Psoas muscle (tissue), 8 donors: ENCODE results near the gene VAMP2. TPM values are rescaled to one million over a fixed set of nuclear protein-coding genes. Genes with fewer than 3 reads are reported as not detected.

Experiments used
- ATAC-seq, 4 donors: fragments of 200-7000 bp; cut with Tn5 transposase; one replicate each; pipeline ENCODE4 v1.9.1; 2020; ENCODE audit warnings: moderate library complexity in 3 of 4, mild to moderate bottlenecking in 2 of 4
- DNase-seq, 2 donors: peaks; one replicate each; pipeline ENCODE4 v3.0.0-alpha.2; 2020
- H3K27ac ChIP-seq: fragments of 200-600 bp; one replicate; pipeline ENCODE4 v1.8.0; 2022
- H3K27me3 ChIP-seq, 3 donors: fragments of 200-600 bp in 1 of 3; one replicate each; pipeline versions ENCODE4 v1.6.1 to v1.8.0; 2013 to 2022; ENCODE audit warnings: low read length in 2 of 3, mild to moderate bottlenecking in 2 of 3, moderate library complexity in 1 of 3; ENCODE audit not compliant: insufficient read depth in 3 of 3
- H3K36me3 ChIP-seq, 2 donors: fragments of 200-600 bp in 1 of 2; one replicate each; pipeline versions ENCODE4 v1.6.1 to v1.8.0; 2013 to 2022; ENCODE audit warnings: low read depth in 1 of 2, mild to moderate bottlenecking in 1 of 2, moderate library complexity in 1 of 2; ENCODE audit not compliant: insufficient read depth in 1 of 2
- H3K4me1 ChIP-seq: fragments of 200-600 bp; one replicate; pipeline ENCODE4 v1.8.0; 2022
- H3K4me3 ChIP-seq: fragments of 200-600 bp; one replicate; pipeline ENCODE4 v1.8.0; 2022; ENCODE audit warnings: mild to moderate bottlenecking
- H3K9me3 ChIP-seq: fragments of 200-600 bp; one replicate; pipeline ENCODE4 v1.8.0; 2022
- WGBS, 3 donors: extraction: QIAGEN DNeasy Blood & Tissue Kit; methylation state at CpG; one replicate each; pipeline versions ENCODE4 v1.1.6 to v1.1.7; 2013; 5-methylcytosine and 5-hydroxymethylcytosine counted together
- intact Hi-C, 2 donors: fragments of 100-400 bp; cut with DNase I; formaldehyde crosslinking; loops; one replicate each; pipeline versions ENCODE4 v1.11.0 to v1.14.2; 2022
- polyA plus RNA-seq, 3 donors: library from polyadenylated mRNA; stranded (reverse); fragments of 200-250 nt; gene quantifications; one replicate each; pipeline ENCODE4 v1.2.3, GENCODE V29; 2013
- total RNA-seq, 4 donors: library from RNA; stranded (reverse); fragmentation: NEBNext Ultra II Directional in 2 of 4; extraction: Animal tissue kit (Norgen Biotek cat#: 25700) in 2 of 4; gene quantifications; one replicate each; pipeline versions ENCODE4 v1.2.1 to v1.2.4, GENCODE V29; 2021 to 2023
- TF ChIP-seq, protein P1 (sequence below): fragments of 200-600 bp; IDR thresholded peaks from one replicate; pipeline ENCODE4 v1.8.0; 2022; ENCODE audit warnings: antibody characterized with exemption
- donor health status: healthy with polysubstance abuse.
- donor health status: DM: no; HTN: no; CAD: no; lungs with moderate emphysema.
- donor health status: Bipolar disorder and iron deficiency.
- donor health status: healthy.
- donor health status: DM: yes; HTN: yes; CAD: no.
- donor health status: DM: no; HTN: no; CAD: no.
- donor health status: DM: no; HTN: no; CAD: no.
- donor health status: DM: yes; HTN: yes; CAD: no.

The VAMP2 gene
- total and polyA plus RNA-seq, 7 donors, result 33.2 to 59.2 (median 45.1) TPM

DNA sequence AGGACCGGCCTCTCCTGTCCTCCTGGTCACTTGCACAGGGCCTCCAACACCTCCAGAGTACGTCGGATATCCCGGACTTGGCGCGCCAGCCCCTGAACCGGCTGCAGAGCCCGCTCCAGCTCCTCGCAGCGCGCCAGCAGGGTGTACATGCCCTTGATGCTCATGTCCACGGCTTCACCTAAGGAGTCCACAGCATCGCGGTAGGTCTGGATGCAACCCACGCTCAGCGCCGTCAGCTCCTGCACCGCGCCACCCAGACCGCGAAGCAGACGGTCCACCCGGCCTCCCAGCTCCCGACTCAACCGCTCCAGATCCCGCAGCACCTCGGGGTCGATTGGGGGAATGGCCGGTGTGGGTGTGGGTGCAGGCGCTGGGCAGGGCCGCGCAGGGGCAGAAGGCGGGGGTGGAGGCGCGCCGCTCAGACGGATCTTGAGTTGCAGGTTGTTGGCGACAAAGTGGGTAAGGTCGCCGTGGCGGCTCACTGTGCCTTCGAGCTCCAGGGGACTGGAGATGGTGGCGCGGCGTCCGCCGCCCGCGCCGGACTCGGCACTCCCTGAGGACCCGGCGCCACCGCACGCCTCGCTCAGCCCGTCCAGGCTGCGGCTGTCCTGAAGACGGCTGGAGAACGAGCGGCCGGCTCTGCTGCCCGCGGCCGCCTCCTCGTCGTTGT, 26.4 kb upstream of the VAMP2 start:
- Histone ChIP-seq H3K27ac (peak overlapping the region; percentile 96), H3K27me3 (no peaks in the 10 kb centered on the region), H3K36me3 (no peaks in the 10 kb centered on the region), H3K4me3 (peak overlapping the region; percentile 93), H3K4me1 (peaks cover 22% of the 10 kb centered on the region), H3K9me3 (no peaks in the 10 kb centered on the region)
- 4 to 9% (median 5%) methylated on average over 49 to 67 of the region's 67 CpGs for WGBS, 3 donors
- DNase-seq, result no peak
- intact Hi-C loops, result no loop called here
- TF ChIP-seq, protein P1, sequence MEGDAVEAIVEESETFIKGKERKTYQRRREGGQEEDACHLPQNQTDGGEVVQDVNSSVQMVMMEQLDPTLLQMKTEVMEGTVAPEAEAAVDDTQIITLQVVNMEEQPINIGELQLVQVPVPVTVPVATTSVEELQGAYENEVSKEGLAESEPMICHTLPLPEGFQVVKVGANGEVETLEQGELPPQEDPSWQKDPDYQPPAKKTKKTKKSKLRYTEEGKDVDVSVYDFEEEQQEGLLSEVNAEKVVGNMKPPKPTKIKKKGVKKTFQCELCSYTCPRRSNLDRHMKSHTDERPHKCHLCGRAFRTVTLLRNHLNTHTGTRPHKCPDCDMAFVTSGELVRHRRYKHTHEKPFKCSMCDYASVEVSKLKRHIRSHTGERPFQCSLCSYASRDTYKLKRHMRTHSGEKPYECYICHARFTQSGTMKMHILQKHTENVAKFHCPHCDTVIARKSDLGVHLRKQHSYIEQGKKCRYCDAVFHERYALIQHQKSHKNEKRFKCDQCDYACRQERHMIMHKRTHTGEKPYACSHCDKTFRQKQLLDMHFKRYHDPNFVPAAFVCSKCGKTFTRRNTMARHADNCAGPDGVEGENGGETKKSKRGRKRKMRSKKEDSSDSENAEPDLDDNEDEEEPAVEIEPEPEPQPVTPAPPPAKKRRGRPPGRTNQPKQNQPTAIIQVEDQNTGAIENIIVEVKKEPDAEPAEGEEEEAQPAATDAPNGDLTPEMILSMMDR, result no peak
- no peak for ATAC-seq

DNA sequence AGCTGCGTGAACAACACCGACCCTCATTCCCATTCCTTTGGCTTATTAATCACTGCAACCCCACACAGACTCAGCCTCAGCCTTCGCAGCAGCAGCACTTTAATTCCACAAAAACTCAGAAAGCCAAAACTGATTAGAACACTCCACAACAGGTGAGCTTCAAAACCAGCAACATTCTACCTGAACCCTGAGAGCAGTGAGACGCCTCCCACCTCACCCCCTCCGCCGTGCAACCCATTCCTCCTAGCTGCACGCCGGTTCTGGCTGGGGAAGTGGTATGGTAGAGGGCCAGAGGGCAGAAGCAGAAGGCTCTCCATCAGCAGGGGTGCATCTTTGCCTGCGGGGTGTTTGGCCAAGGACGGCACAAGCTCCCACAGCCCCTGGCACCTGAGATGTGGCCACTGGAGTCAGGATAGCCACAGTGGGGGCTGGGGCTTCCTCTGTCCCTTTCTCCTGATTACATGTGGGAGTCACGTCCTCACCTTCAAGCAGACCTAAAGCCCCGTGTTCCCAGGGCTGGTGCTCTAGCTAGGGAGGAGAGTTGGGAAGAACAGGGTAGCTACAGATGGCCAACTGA, 25.6 kb upstream of the VAMP2 start:
- Histone ChIP-seq H3K27me3 (no peaks in the 10 kb centered on the region), H3K9me3 (no peaks in the 10 kb centered on the region), H3K36me3 (no peaks in the 10 kb centered on the region), H3K4me1 (peaks cover 22% of the 10 kb centered on the region), H3K27ac (peak overlapping the region; percentile 96), H3K4me3 (peak overlapping the region; percentile 93)
- ATAC-seq (no peak), DNase-seq (no peak)
- intact Hi-C loops, result no loop called here
- WGBS, 3 donors, result 32 to 41% (median 34%) methylated on average over 12 of the region's 12 CpGs
- TF ChIP-seq, protein P1, result no peak

DNA sequence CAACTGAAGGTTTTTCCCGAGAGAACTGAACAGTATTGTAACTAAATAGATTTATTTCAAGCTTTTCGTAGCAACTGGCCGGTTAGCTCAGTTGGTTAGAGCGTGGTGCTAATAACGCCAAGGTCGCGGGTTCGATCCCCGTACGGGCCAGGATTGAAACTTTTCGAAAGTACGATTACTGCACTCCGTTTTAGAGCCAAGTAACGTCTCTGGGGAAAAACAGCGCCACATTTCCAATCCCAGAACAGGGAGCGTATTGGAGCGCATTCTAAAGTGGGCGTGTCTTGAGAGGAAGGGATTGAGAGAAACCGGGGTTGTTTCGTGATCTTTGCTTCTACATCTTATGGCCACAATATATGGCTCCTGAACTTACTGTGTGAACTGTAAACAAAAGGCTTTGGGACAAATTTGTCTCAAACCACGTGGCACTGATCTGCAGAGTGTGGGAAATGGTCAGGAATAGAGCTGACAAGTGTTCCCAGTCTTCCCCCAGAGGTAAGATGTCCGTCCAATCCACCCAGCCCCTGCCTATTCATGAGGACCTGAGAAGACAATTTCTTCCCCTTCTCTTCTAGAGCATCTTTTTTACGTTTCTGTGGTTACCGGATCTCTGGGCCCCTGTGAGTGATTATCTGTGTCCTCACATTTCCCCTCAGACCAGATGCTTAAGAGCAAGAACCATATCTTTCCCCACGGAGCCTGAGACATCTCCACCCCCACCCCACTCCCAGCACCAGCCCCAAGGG, 24.9 kb upstream of the VAMP2 start:
- DNase-seq (peak; percentile 89 to 93), ATAC-seq (peak; percentile 57 to 68 (median 60))
- peaks cover 21% of the 10 kb centered on the region for H3K4me1 ChIP-seq
- intact Hi-C loops, result loop anchor here (1.0 to 2.0 kb wide), 3 partner anchors 35 to 69 kb away; partner anchors contain the start of gene ALOXE3 (in 1 of the 2)
- no peaks in the 10 kb centered on the region for H3K27me3 ChIP-seq
- H3K36me3 ChIP-seq, result no peaks in the 10 kb centered on the region
- no peaks in the 10 kb centered on the region for H3K9me3 ChIP-seq
- TF ChIP-seq, protein P1, result no peak
- H3K4me3 ChIP-seq, result peak overlapping the region; percentile 93
- WGBS, 3 donors, result 1% methylated on average over 25 of the region's 25 CpGs
- H3K27ac ChIP-seq, result peak overlapping the region; percentile 96

DNA sequence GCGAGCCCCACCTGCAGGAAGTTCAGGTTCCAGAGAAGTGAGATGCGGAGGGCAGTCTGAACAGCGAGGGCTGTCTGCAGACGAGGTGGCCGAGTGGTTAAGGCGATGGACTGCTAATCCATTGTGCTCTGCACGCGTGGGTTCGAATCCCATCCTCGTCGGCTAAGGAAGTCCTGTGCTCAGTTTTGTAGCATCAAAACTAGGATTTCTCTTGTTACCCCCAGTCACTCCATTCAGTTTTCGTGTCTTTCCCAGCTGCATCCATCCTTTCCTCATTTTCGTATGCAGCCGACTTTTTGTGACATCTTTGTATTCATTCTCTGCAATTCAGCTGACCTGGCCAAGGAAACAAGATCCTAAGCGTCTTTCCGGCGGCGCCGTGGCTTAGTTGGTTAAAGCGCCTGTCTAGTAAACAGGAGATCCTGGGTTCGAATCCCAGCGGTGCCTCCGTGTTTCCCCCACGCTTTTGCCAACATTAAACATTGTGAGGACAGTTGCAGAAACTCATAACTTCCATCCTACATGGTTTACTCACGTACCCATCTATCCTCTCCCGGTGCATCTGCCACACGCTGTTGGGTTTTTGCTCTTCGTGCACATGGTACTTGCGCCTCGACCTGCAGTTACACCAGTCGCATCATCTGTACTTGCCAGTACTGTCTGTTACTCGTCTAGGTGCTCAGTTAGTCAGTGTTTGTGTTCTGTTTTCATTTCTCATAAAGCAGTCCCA, 24.2 kb upstream of the VAMP2 start:
- TF ChIP-seq, protein P1, result peak; percentile 38
- Histone ChIP-seq H3K4me3 (peak overlapping the region; percentile 93), H3K27me3 (no peaks in the 10 kb centered on the region), H3K36me3 (no peaks in the 10 kb centered on the region), H3K9me3 (no peaks in the 10 kb centered on the region), H3K4me1 (peaks cover 18% of the 10 kb centered on the region), H3K27ac (peak overlapping the region; percentile 96)
- ATAC-seq (peak; percentile 66 to 77 (median 68)), DNase-seq (peak; percentile 87 to 95)
- WGBS, 3 donors, result 0 to 1% (median 0%) methylated on average over 32 of the region's 32 CpGs
- intact Hi-C loops, result loop anchor here (1.0 to 2.0 kb wide), 5 partner anchors 34 to 68 kb away; partner anchors contain the start of genes ALOXE3 (in 1 of the 2) and CTC1 (in 1 of the 2)
